HepG2 (cell line): ENCODE measurements around the gene UTP4. TPM values are rescaled to one million over a fixed set of nuclear protein-coding genes. Genes with fewer than 3 reads are reported as not detected.

Experiments used
- CCDC6 ChIP-seq: sonication (generic); formaldehyde crosslinking; IDR thresholded peaks from 2 replicates; pipeline ENCODE4 v1.8.1; 2022; ENCODE audit warnings: mild to moderate bottlenecking, missing genetic modification reagents, moderate library complexity
- CERS6 ChIP-seq: sonication (generic); formaldehyde crosslinking; IDR thresholded peaks from 2 replicates; pipeline ENCODE4 v1.5.0; 2020; ENCODE audit warnings: missing genetic modification reagents
- FIP1L1 ChIP-seq: fragments of 200-400 bp; formaldehyde crosslinking; IDR thresholded peaks from 2 replicates; pipeline ENCODE4 v1.6.1; 2018; ENCODE audit warnings: low read depth, mild to moderate bottlenecking, low read length, moderate library complexity, borderline replicate concordance; ENCODE audit not compliant: insufficient read depth
- HINFP ChIP-seq: sonication (generic); formaldehyde crosslinking; IDR thresholded peaks from 2 replicates; pipeline ENCODE4 v1.4.0; 2020; ENCODE audit warnings: low read depth, mild to moderate bottlenecking, missing genetic modification reagents
- HMGA1 ChIP-seq: sonication (generic); formaldehyde crosslinking; conservative IDR thresholded peaks from 2 replicates; pipeline ENCODE4 v1.4.0; 2020; ENCODE audit warnings: missing genetic modification reagents
- HNF1B ChIP-seq: sonication (generic); formaldehyde crosslinking; IDR thresholded peaks from 2 replicates; pipeline ENCODE4 v1.5.1; 2020; ENCODE audit warnings: mild to moderate bottlenecking, moderate library complexity, missing genetic modification reagents
- MTA1 ChIP-seq: sonication (generic); formaldehyde crosslinking; IDR thresholded peaks from 2 replicates; pipeline ENCODE4 v1.4.0; 2020; ENCODE audit warnings: missing genetic modification reagents, mild to moderate bottlenecking, borderline replicate concordance
- NR2F6 ChIP-seq, 2 experiments: IDR thresholded peaks; 2 replicates each; pipeline ENCODE4 v1.6.1; 2016; ENCODE audit warnings: antibody characterized with exemption in 1 of 2, mild to moderate bottlenecking in 1 of 2
- THAP9 ChIP-seq: sonication (generic); formaldehyde crosslinking; IDR thresholded peaks from 2 replicates; pipeline ENCODE4; 2020; ENCODE audit warnings: missing genetic modification reagents, mild to moderate bottlenecking, borderline replicate concordance
- TOE1 ChIP-seq: sonication (generic); formaldehyde crosslinking; IDR thresholded peaks from 2 replicates; pipeline ENCODE4 v1.4.0; 2020; ENCODE audit warnings: mild to moderate bottlenecking, missing genetic modification reagents
- ZFYVE20 ChIP-seq: sonication (generic); formaldehyde crosslinking; IDR thresholded peaks from 2 replicates; pipeline ENCODE4 v1.8.0; 2023; ENCODE audit warnings: low read depth, mild to moderate bottlenecking, moderate library complexity, missing genetic modification reagents, borderline replicate concordance
- ZNF235 ChIP-seq: sonication (generic); formaldehyde crosslinking; IDR thresholded peaks from 2 replicates; pipeline ENCODE4 v1.8.1; 2023; ENCODE audit warnings: mild to moderate bottlenecking, missing genetic modification reagents, borderline replicate concordance
- ZNF281 ChIP-seq: sonication (generic); formaldehyde crosslinking; IDR thresholded peaks from 2 replicates; pipeline ENCODE4 v1.4.0; 2020; ENCODE audit warnings: missing genetic modification reagents, borderline replicate concordance
- ZNF558 ChIP-seq: sonication (generic); formaldehyde crosslinking; IDR thresholded peaks from 2 replicates; pipeline ENCODE4 v1.9.0; 2022; ENCODE audit warnings: mild to moderate bottlenecking, missing genetic modification reagents, borderline replicate concordance
- ZNF589 ChIP-seq: sonication (generic); formaldehyde crosslinking; conservative IDR thresholded peaks from 2 replicates; pipeline ENCODE4 v1.8.0; 2022; ENCODE audit warnings: mild to moderate bottlenecking, moderate library complexity, missing genetic modification reagents
- ZNF709 ChIP-seq: sonication (generic); formaldehyde crosslinking; IDR thresholded peaks from 2 replicates; pipeline ENCODE4 v1.5.0; 2020; ENCODE audit warnings: mild to moderate bottlenecking, missing genetic modification reagents
- ZNF746 ChIP-seq: sonication (generic); formaldehyde crosslinking; IDR thresholded peaks from 2 replicates; pipeline ENCODE4 v1.8.0; 2022; ENCODE audit warnings: mild to moderate bottlenecking, missing genetic modification reagents
- ZNF788 ChIP-seq: sonication (generic); formaldehyde crosslinking; IDR thresholded peaks from 2 replicates; pipeline ENCODE4 v1.5.0; 2020; ENCODE audit warnings: mild to moderate bottlenecking, missing genetic modification reagents, borderline replicate concordance
- polyA plus RNA-seq, 8 experiments: library from polyadenylated mRNA; depleted of rRNA in 3 of 8; stranded (reverse) in 7 of 8; unstranded in 1 of 8; fragments of >200 nt; fragmentation: Illumina TruSeq in 4 of 8; extraction: Trizol in 4 of 8; gene quantifications; 2 replicates each; pipeline versions ENCODE4 v1.2.1 to v1.2.3, GENCODE V29; 2011 to 2016; ENCODE audit warnings: low read depth in 4 of 8, missing spikeins in 1 of 8, mixed read lengths in 1 of 8; ENCODE audit not compliant: insufficient read depth in 1 of 8
- total RNA-seq, 5 experiments: library from RNA; depleted of rRNA; stranded (reverse); fragments of >200 nt; fragmentation: Illumina TruSeq; extraction: Trizol; gene quantifications; 2 replicates each; pipeline ENCODE4 v1.2.3, GENCODE V29; 2016; ENCODE audit warnings: low read depth in 1 of 5

The UTP4 gene
- total and polyA plus RNA-seq, 2 of the 13 experiments (the other 11 are each of a cell fraction or from before 2014, with no cell fraction given) = 30.0 to 85.8 TPM

- TF ChIP-seq ZNF788 (CRISPR knock-in tag) (peak; percentile 58; the same call in 1 of the 2 replicates), CERS6 (CRISPR knock-in tag) (no peak), ZNF709 (CRISPR knock-in tag) (0 out of 2 replicates have a peak, but pooled peaks have one; percentile 11), CCDC6 (no peak), NR2F6 (IDR thresholded peaks at IDR 0.05) (no peak), NR2F6 (CRISPR knock-in tag; IDR thresholded peaks at IDR 0.05) (peak; percentile 47; the same call in 1 of the 2 replicates), ZNF281 (peak; percentile 97), THAP9 (CRISPR knock-in tag) (peak; percentile 53; the same call in 1 of the 2 replicates), ZNF746 (peak; percentile 98), ZNF589 (CRISPR knock-in tag) (0 out of 2 replicates have a peak, but pooled peaks have one; percentile 27), ZFYVE20 (CRISPR knock-in tag) (peak; percentile 43; the same call in 1 of the 2 replicates), HMGA1 (no peak), TOE1 (no peak), ZNF235 (CRISPR knock-in tag) (0 out of 2 replicates have a peak, but pooled peaks have one; percentile 6), FIP1L1 (no peak), HINFP (CRISPR knock-in tag) (no peak), MTA1 (CRISPR knock-in tag) (peak; percentile 55; the same call in 1 of the 2 replicates), ZNF558 (CRISPR knock-in tag) (no peak), HNF1B (CRISPR knock-in tag) (peak; percentile 33; the same call in 1 of the 2 replicates)
These were observed 518 bp upstream of the UTP4 start (continued) for GRCh38 chr16:69131839-69132423.
